ENCODE results near the gene PLEKHA7. TPM values are rescaled to one million over a fixed set of nuclear protein-coding genes. Genes with fewer than 3 reads are reported as not detected.

The PLEKHA7 gene
- total and polyA plus RNA-seq, 2 of the 8 experiments (the other 6 are each of a cell fraction or from before 2014, with no cell fraction given) = 11.4 to 25.6 TPM

DNA sequence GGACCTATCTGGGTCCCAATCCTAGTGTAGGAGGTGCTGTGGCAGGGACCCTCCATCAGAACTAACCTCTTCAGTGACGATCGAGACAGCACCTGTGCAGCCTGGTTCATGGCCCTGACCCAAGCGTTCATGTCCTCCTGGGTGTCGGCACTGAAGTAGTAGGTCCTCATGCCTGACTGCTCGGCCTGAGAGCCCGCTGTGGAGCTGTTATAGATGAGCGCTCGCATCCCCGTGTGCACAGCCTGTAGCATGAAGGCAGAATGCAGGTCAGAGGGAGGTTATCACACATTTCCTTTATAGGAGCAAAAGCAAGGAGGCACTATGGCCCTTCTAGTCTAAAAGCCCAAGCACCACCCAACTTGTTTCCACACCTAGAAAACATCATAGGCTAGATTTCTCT, 172.7 kb downstream of the PLEKHA7 start:
- Histone ChIP-seq H3K4ac (replicated peaks; ENCODE audit: insufficient read length, low read depth, low read length) (no peak overlapping the region), H3K4me3 (ENCODE audit: extremely low read depth in 1 of 4, insufficient read depth in 2 of 4, low read depth in 3 of 4, low read length in 4 of 4) (no peak overlapping the region), H3K9ac (replicated peaks in 1 of 4; ENCODE audit: extremely low read depth in 1 of 4, low read depth in 3 of 4, low read length in 3 of 4) (no peak overlapping the region), H2BK120ac (replicated peaks; ENCODE audit: low read depth, low read length) (no peak overlapping the region), H4K5ac (ENCODE audit: insufficient read length, low read depth, low read length) (no peak overlapping the region), H3K23ac (ENCODE audit: insufficient read length) (no peak overlapping the region), H3K9me3 (ENCODE audit: insufficient read depth in 2 of 2, low read depth in 1 of 2, low read length in 1 of 2) (no peaks in the 10 kb centered on the region), H3K4me2 (ENCODE audit: insufficient read depth in 1 of 2, low read depth in 2 of 2, low read length in 2 of 2) (no peak overlapping the region), H2BK5ac (ENCODE audit: low read depth, low read length) (no peak overlapping the region), H2BK20ac (ENCODE audit: low read length) (no peak overlapping the region), H2AFZ (ENCODE audit: low read length) (no peak overlapping the region), H4K8ac (ENCODE audit: extremely low read depth, insufficient read depth, low read length) (no peak overlapping the region), H3K56ac (replicated peaks; ENCODE audit: insufficient read length, low read depth, low read length) (no peak overlapping the region), H3K4me1 (replicated peaks in 1 of 4; ENCODE audit: control insufficient read depth in 3 of 4, insufficient read depth in 4 of 4, low read length in 3 of 4) (no peaks in the 10 kb centered on the region), H3K18ac (ENCODE audit: extremely low read depth, low read length) (no peak overlapping the region), H3K79me2 (ENCODE audit: control insufficient read depth in 1 of 2, insufficient read depth in 2 of 2, low read length in 2 of 2) (no peaks in the 10 kb centered on the region), H3K79me1 (ENCODE audit: low read depth, low read length) (no peaks in the 10 kb centered on the region; the same call in 1 of the 2 replicates), H4K20me1 (replicated peaks in 1 of 2; ENCODE audit: control insufficient read depth in 1 of 2, insufficient read depth in 2 of 2, low read length in 2 of 2) (no peaks in the 10 kb centered on the region), H2AK5ac (ENCODE audit: low read depth, low read length) (no peak overlapping the region), H3K27ac (ENCODE audit: low read depth, low read length) (no peak overlapping the region), H3K14ac (ENCODE audit: insufficient read length) (no peak overlapping the region), H4K91ac (replicated peaks; ENCODE audit: insufficient read length, low read length) (no peak overlapping the region), H3K36me3 (ENCODE audit: control insufficient read depth in 2 of 4, insufficient read depth in 4 of 4, low read length in 3 of 4) (peaks cover 0 to 10% (median 2%) of the 10 kb centered on the region in 4 experiments; a peak in 2 of 8 replicates), H3K23me2 (ENCODE audit: low read depth, low read length) (no peaks in the 10 kb centered on the region), H3K27me3 (replicated peaks in 1 of 4; ENCODE audit: control insufficient read depth in 3 of 4, extremely low read depth in 1 of 4, insufficient read depth in 3 of 4, low read length in 3 of 4) (no peaks in the 10 kb centered on the region), H2BK12ac (ENCODE audit: low read depth, low read length) (no peak overlapping the region), H2BK15ac (ENCODE audit: low read length) (no peak overlapping the region)
- FAIRE-seq = no peak
- ChIA-PET POLR2A (ENCODE audit: partially characterized antibody) (interaction anchor here (0.6 kb wide), 1 partner anchor 9 kb away, joined by 3 read pairs; no protein-coding TSS in a partner anchor), CTCF (ENCODE audit: partially characterized antibody) (interaction anchor here (0.8 to 2.6 kb wide), 4 partner anchors 14 to 56 kb away, joined by 3 to 10 read pairs (median 4); no protein-coding TSS in a partner anchor)
- 92% methylated on average over 9 of the region's 9 CpGs; no CpG with 5 or more reads in 1 of the 2 experiments for WGBS, 2 experiments (ENCODE audit: extremely low coverage in 1 of 2, insufficient coverage in 1 of 2, insufficient read length in 1 of 2, insufficient replicate concordance in 2 of 2, low coverage in 1 of 2, low lambda C conversion rate in 2 of 2, missing lambda C conversion rate in 1 of 2)
- no peak for DNase-seq (ENCODE audit: low read depth in 1 of 2, low spot score in 2 of 2)
- TF ChIP-seq SAP30 (IDR thresholded peaks at IDR 0.05; ENCODE audit: insufficient read depth, insufficient replicate concordance, low read length) (no peak), YY1 (IDR thresholded peaks at IDR 0.05; ENCODE audit: low read depth, low read length) (no peak)
